H1 (cell line): ENCODE results near the gene KCNA1. TPM values are rescaled to one million over a fixed set of nuclear protein-coding genes. Genes with fewer than 3 reads are reported as not detected.

Experiments
- KDM5A ChIP-seq: fragments of 200-600 bp; IDR thresholded peaks from 2 replicates; pipeline ENCODE4 v1.7.1; 2012; ENCODE audit warnings: mild to moderate bottlenecking, low read length, inconsistent platforms, mixed read lengths
- MAX ChIP-seq: IDR thresholded peaks from 2 replicates; pipeline ENCODE4 v1.6.1; 2012; ENCODE audit warnings: inconsistent platforms
- PHF8 ChIP-seq: fragments of 200-600 bp; sonication (generic); conservative IDR thresholded peaks from 2 replicates; pipeline ENCODE4 v1.7.1; 2012; ENCODE audit warnings: low read depth, mild to moderate bottlenecking, inconsistent platforms, low read length, moderate library complexity
- POLR2A ChIP-seq, 2 experiments: IDR thresholded peaks; 1 replicate in 1 of 2; 2 replicates in 1 of 2; pipeline ENCODE4 v1.6.1; 2011; ENCODE audit warnings: low read depth in 2 of 2, low read length in 2 of 2, mild to moderate bottlenecking in 2 of 2; ENCODE audit errors: control extremely low read depth in 1 of 2
- POU5F1 ChIP-seq: IDR thresholded peaks from 2 replicates; pipeline ENCODE4 v1.6.1; 2011; ENCODE audit warnings: low read depth, mild to moderate bottlenecking, low read length, moderate library complexity
- SIRT6 ChIP-seq: IDR thresholded peaks from one replicate; pipeline ENCODE4 v1.7.1; 2012; ENCODE audit warnings: low read length, inconsistent platforms
- SP4 ChIP-seq: IDR thresholded peaks from 2 replicates; pipeline ENCODE4 v1.6.1; 2012; ENCODE audit warnings: low read length, inconsistent platforms
- TCF12 ChIP-seq: IDR thresholded peaks from 2 replicates; pipeline ENCODE4 v1.6.1; 2011; ENCODE audit warnings: low read depth, mild to moderate bottlenecking, low read length
- polyA plus RNA-seq, 7 experiments: library from polyadenylated mRNA; depleted of rRNA in 3 of 7; stranded (reverse) in 5 of 7; unstranded in 2 of 7; fragments of >200 nt in 5 of 7; fragments of 200-250 nt in 2 of 7; gene quantifications; 1 replicate in 5 of 7; 2 replicates in 1 of 7; 4 replicates in 1 of 7; pipeline versions ENCODE4 v1.2.1 to v1.2.3, GENCODE V29; 2011 to 2013; ENCODE audit warnings: missing spikeins in 2 of 7, mixed read lengths in 2 of 7
- total RNA-seq: library from RNA; stranded (reverse); fragmentation: NEBNext Ultra II Directional; extraction: Animal tissue kit (Norgen Biotek cat#: 25700); gene quantifications from 2 replicates; pipeline ENCODE4 v1.2.1, GENCODE V29; 2021

The KCNA1 gene
- total and polyA plus RNA-seq, 2 of the 8 experiments (the other 6 are each of a cell fraction or from before 2014, with no cell fraction given): 0.23 to 0.30 TPM

- TF ChIP-seq TCF12: no peak
- TF ChIP-seq POU5F1: no peak
- TF ChIP-seq SIRT6: no peak
- no peak for TF ChIP-seq SP4
- TF ChIP-seq PHF8: no peak
- no peak for TF ChIP-seq KDM5A
- peak; percentile 65 for TF ChIP-seq MAX
- TF ChIP-seq POLR2A (IDR thresholded peaks at IDR 0.05; ENCODE audit: control extremely low read depth in 1 of 2, low read depth in 2 of 2, low read length in 2 of 2): no peak
These were observed 858 bp upstream of the KCNA1 start (continued) for GRCh38 chr12:4908684-4909409.
